Measurements from ENCODE around the gene TUBA4B.
A peak's percentile ranks its signal among the peaks of the same experiment; 100 is the strongest.

Gene TUBA4B

DNA sequence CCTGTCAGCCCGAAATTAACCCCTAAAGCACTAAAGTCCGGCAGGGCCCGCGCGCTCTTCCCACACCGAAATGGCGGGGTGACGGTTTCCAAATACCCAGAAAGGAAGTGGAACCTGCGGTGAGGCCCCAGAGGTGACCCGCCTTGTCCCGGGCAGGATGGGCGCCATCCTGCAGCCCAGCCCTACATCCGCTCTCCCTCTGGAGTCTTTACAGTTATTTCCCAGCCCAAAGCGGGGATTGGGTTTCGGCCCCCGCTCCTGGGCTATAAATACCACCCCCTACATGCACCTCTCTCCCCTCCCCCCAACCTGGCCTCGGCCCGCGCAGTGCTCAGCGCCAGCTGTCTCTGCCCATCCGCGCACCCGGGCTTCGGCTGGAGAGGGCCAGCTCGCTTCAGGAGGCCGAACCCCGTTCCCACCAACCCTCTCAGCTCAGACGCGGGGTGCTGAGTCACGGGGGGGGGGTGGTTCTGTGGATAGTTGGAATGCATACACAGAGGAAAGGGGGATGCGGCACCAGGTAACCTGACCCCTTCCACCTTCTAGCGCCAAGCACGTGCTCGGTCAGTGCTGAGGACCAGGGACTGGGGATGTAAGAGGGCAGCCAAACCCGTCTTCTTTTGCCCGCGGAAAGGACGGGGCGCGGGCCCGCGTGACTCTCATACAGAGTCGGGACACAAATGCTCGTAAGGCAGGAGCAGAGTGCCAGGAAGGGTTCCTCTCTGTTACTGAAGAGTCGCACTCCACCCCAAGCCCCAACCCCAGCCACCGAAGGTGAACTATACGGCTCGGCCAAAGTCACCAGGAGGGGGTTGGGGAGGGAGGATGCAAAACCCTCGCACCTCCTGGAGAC lies at the start of gene TUBA4B:
Gene TUBA4B (plus strand): TSS at position 344 of the 853 bp plus-strand sequence. CDS start 165 bp downstream, at position 509.
- DNase-seq: peak in 2 of 14 donors; percentile 37 to 67

DNA sequence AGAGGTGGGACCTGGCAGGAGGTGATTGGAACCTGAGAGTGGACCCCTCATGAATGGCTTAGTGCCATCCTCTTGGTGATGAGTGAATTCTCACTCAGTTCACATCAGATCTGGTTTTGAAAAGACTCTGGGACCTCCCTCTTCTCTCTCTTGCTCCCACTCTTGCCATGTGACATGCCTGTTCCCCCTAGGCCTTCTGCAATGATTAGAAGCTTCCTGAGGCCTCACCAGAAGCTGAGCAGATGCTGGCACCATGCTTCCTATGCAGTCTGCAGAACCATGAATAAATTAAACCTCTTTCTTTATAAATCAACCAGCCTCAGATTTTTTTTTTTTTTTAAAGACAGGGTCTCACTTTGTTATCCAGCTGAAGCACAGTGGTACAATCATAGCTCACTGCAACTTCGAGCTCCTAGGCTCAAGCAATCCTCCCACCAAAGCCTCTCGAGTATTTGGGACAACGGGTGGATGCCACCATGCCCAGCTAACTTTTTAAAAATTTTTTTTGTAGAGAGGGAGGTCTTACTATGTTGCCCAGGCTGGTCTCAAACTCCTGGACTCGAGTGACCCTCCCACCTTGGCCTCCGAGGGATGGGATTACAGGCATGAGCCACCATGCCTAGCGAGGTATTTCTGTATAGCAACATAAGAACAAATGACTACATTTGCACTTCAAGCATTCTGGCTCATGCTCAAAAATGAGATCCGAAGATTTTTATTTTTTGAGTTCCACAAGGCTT lies 48.4 kb upstream of the TUBA4B start:
- DNase-seq: no peak

DNA sequence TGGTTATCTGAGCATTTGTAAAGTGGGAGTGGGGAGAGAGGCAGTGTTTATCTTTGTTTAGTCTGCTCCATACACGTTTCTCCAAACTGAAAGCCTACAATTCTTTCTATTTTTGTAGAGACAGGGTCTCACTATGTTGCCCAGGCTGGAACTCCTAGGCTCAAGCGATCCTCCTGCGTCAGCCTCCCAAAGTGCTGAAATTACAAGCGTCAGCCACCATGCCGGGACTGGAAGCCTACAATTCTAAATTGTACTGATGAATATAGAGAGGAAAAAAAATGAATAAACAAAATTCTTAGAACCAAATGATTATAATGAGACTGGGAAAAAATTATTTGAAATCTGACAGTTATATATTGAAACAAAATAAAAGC lies 47.9 kb upstream of the TUBA4B start:
- no peak for DNase-seq

DNA sequence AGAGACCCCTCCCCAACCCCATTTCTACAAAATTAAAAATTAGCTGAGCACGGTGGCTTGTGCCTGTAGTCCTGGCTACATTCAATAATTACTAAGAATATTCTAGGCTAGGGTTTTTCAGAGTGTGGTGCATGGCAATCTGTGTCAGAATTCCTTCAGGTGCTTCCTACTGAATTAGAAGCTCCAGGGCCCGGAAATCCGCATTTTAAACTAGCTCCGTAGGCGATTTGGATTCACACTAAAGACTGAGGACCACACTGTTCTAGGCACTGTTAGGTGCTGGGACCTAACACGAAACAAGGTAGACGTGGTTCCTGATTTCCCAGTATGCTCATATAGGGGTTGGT lies 47.1 kb upstream of the TUBA4B start:
- DNase-seq: no peak

DNA sequence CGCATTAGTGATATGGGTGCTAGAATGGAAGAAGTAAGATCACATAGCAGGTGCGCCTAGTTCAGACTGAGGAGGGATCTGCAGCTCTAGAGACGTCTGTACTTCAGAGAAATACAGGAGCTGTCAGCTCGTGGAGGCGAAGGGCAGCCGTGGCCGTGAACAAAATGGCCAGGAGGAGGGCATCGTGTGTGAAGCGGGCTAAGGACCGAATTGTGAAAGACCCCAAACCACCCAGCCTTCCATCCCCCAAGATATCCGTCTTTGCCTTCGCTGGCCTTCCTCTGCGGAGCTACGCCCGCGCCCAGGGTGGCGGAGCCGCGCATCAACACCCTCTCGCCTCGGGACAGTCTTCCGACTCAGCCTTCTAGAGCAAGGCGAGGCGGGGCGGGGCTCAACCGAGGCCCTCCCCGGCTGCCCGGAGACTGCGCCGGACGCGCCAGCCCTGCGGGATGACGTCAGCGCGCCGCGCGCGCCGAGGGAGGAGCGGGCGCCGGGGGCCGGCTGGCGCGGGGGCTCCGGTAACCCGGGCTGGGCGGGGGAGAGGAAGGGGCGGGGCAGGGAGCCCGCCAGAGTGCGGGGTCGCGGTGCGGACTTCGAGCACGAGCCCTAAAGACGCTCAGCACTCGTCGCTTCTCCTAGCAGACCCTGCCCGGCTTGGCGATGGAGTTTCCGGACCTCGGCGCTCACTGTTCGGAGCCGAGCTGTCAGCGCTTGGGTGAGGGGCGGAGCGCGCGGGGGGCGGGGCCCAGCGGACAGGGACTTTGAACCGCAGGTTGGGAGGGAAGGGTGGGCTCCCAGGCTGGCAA lies 46.5 kb upstream of the TUBA4B start, which contains the start of gene ZFAND2B:
Gene ZFAND2B (plus strand): TSS at position 455 of the 806 bp plus-strand sequence. CDS start 206 bp downstream, at position 661.
- peak; percentile 47 to 95 (median 89) for DNase-seq

DNA sequence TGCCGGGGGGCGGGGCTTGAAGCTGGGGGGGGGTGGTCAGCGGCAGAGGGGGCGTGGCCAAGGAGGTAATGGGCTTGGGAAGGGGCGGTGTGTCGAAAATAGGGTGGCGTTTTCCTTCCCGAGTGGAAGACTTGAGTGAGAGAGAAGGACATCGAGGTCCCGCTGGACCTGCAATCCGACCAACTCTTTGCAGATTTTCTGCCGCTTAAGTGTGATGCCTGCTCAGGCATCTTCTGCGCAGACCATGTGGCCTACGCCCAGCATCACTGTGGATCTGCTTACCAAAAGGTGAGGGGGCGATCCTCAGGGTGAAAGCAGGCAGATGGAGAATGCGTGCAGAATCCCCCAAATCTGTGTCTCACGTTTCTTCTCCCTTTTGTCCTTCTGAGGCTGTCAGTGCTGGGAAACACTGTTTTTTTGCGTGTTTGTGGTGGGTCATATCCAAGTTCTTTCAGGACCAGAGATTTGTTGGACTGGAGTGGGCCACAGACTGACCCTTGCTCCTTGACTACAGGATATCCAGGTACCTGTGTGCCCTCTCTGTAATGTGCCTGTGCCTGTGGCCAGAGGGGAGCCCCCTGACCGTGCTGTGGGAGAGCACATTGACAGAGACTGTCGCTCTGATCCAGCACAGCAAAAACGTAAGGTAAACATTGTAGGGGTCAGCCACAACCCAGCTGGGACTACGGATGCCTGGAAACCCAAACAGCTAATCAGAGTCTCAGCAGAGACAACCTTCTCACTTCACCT lies 45.7 kb upstream of the TUBA4B start:
- peak in 1 of 14 donors; percentile 47 for DNase-seq

DNA sequence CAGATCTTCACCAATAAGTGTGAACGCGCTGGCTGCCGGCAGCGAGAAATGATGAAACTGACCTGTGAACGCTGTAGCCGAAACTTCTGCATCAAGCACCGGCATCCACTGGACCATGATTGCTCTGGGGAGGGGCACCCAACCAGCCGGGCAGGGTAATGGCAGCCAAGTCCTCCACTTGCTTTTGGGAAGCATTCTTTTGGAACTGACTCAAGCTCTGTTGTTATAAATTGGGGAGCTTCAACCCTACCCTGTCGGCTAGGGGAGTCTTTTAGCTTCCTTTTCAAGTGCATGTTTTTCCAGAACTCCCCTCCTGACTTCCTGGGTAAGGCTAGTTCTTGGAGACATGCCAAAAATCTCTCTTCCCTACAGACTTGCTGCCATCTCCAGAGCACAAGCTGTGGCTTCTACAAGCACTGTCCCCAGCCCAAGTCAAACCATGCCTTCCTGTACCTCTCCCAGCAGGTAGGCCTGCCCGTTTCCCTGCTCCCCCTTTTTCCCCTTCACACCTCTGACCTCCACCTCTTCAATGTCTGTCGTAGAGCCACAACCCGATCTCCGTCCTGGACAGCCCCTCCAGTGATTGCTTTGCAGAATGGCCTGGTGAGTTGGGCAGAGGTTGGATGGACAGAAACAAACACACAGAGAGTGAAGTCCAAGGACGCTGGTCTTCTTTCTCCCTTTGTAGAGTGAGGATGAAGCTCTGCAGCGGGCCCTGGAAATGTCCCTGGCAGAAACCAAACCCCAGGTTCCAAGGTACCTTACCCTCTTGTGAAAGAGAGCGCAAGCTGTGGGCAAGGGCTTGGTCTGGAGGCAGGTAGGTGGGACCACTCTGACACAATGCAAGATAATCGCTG lies 44.9 kb upstream of the TUBA4B start:
- DNase-seq: peak in 1 of 14 donors; percentile 16

DNA sequence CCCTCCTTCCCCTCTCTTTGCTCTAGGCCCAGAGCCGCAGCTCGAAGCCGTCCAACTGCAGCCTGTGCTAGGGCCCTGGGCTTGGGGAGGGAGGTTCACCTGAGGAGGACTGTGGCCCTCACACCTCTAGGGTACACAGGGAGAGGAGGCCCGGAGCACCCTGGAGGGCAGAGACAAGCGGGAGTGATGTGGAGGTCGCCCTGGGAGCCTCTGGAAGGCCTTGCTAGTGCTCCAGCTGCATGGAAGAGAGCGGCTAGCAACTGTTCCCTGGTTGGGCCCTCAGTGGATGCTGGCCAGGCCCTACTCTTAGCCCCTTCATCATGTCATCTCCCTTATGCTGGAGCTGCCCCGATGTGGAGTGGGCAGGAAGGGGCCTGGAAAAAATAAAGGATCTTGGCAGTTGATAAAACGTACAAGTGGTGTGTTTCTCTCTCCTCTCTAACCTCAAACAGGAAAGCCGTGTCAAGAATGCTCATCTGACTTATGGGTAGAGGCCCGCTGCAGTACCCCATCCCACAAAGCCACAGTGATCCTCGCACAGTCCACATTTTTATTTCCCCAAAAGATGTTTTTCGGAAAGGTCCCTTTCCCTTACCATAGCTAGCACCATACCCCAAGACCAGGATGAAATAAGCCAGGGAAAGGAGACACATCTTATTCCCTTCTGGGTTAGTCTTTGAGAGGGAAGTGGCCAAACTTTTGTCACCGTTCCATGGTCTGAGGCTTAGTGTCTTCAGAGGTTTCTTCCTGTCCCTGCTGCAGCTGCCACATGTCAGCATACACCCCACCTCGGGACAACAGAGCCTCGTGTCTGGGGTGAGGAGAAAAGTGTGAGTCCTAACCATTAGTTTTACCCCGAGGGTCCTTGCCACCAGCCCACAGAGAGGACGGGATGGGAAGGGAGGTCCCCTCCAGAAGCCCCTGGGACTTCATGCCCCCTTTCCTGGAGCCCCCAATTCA lies 43.5 kb upstream of the TUBA4B start:
- DNase-seq: no peak

DNA sequence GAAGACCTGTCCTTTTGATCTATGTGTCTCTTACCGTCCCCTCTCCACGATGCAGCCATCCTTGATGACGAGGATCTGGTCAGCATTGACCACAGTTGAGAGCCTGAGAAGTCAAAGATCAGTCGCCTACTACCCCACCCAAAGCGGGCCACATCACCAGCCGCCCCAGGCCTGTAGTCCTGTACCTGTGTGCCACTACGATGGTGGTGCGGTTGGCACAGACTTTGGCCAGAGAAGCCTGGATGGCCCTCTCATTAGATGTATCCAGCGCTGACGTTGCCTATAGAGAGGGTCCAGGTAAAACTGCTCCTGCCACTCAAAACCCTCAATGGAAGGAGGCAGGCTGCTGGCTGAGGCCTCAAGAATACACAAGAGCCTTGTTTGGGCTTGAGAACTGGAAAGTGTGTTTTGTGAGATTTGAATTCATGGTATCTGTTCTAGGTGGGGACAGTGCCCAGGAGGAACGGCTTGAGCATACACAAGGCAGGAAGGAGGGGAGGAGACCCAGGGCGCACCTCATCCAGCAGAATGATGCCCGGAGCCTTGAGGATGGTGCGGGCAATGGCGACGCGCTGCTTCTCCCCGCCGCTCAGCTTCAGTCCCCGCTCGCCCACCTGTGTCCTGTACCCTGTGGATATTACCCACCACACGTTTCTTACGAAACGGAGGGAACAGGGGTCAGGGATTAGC lies 42.7 kb upstream of the TUBA4B start:
- no peak for DNase-seq

DNA sequence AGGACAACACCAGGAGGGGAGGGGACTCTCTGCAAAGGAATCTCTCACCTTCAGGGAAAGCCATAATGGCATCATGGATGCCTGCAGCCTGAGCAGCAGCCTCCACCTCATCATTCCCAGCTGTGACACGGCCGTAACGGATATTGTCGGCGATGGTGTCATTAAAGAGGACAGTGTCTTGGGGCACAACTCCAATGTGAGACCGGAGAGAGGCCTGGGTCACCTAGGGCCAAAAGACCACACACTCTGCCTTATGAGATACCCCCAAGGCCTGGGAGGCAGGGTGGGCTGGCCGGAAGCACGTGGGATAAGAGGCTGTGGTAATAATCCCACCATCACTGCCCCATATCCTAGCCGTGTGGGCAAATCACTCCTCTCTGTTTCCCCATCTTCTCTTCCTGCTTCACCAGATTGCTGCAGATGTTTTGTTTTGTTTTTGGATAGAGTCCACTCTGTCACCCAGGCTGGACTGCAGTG lies 42.1 kb upstream of the TUBA4B start:
- DNase-seq: no peak

DNA sequence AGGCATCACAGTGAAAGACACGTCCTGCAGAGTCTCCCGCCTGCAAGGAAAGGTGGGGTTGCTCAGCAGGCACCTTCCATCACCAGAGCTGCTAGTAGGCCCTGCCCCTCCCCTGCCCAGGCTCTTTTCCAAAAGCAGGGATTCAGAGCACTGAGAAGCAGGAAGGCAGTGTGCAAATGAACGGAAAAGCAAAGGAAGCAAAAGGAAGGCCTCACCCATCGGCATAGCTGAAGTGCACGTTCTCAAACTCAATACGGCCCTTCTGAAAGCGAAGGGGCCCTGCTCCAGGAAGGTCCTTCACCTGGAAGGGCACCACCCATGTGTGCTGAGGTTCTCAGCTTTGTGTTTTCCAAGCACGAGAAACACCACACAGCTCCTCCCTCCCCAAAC lies 40.0 kb upstream of the TUBA4B start:
- no peak for DNase-seq

DNA sequence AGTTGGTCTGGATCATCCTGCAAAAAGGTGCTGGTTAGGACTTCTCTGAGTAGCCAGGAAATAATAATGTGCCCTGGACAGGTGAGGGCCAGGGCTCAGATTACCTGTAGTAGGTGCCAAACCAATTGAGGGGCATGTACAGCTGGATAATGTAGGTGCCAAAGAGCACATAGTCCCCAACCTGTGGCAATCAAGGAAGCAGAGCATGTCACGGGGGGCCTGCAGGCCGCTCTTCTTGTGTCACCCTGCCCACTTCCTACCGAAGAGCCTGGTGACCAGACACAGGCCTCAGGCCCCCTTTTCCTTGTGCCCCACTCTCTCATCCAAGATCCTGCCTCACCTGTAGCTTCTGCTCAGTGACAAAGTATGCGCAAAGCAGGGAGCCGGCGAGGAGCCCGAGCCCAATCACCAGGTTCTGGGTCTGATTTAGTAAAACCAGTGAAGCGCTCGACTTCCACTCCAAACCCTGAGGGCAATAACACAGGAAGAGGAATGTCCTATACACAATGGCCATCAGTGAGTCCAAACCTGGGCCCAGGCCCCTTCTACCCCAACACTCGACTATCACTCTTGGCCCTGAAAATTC lies 39.5 kb upstream of the TUBA4B start:
- DNase-seq: no peak

DNA sequence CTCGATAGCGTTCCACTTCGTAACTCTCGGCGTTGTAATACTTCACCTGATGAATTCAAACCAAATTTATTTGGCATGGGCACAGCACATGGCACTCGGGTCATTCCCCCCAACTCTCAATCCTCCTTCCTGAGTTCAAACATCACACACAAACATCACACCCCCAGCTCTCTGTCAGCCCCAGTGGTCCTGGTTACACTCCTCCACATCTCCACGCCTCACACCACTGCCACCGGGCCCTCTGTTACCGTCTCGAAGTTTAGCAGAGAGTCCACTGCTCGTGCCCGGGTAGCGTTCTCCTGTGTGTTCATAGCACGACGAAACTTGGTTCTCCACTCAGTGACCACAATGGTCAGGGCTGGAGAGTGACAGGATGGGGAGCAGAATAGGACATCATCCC lies 38.9 kb upstream of the TUBA4B start:
- no peak for DNase-seq

DNA sequence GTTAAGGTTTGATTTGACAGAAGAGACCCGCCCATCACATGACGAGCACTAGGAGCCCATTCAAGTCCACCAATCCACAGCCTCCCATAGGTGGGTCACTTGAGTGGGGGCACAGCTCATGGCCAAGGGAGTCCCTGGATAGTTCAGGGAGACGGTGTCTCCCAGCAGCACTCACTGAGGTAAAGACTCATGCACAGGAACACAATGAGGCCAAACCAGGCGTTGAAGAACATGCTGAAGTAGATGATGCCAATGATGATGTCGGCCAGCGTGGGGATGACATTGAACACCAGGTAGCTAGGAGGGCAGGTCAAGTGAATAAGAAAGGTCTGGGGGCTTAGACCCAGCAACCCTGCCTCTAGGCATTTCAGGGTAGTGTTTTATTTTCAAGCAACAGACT lies 38.3 kb upstream of the TUBA4B start:
- no peak for DNase-seq

DNA sequence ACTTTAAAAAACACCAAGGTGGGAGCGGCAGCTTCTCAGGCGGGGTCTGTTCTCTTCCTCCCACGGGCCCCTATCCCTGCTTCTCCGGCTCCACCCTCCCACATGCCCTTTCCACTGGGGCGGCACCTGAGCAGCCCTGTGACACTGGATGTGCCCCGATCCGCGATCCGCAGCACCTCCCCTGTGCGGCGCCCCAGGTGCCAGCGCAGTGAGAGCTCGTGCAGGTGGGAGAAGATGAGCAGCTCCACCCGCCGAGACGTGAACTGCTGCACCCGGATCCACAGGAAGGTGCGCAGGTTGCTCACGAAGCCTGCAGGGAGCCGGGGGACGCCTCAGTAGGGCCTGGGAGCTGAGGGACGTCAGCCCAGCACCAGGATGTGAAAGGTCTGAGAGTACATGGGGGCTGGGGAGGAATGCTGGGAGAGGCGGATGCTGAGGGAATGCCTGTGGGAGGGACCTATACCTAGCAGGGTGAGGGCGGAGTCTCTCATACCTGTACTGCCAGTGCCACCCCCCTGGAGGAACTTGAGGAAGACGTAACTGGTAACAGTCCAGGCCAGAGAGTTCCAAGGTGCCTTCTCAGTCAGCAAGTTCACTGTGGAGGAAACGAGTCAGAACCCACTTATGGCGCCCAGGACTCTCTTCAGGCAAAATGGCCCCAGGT lies 37.0 kb upstream of the TUBA4B start:
- DNase-seq: no peak

DNA sequence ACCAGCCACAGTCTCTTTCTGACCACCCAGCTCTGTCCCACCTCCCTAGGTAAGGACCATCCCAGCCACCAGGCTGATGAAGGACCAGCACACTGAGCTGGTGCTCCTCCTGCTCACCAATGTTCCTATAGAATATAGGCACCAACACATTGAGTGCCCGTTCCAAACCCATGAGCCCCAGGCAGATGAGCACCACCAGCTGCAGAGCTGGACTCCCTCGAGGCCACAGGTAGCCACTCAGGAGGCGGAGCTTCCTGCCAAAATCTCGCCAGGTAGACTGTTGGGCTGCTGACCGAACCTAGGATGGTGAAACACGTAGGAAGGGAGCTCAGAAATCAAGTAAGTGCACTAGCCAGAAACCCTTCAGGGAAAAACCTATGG lies 36.5 kb upstream of the TUBA4B start:
- DNase-seq: no peak

DNA sequence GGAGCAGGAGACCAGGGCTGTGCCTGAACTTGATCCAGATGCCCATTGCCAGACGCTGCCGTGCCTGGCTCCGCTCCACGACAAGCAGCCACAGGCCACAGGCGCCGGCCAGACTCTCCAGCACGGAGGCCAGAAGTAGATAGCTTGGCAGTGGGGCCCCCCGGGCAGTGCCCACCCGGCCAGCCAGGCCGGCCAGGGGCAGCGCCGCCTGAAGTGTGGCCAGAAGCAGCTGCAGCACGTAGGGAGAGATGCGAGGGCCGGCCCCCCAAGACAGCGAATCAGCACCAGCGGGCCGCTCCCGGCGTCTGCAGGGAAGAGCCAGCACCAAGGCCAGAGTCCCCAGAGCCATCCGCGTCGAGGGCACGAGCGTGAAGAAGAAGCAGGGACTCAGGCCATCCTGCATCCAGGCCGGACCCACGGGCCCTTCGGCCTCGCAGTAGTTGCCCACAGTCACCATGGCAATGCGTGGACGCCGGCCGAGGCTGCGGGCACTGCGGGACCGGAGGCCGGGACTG lies 34.8 kb upstream of the TUBA4B start:
- DNase-seq: peak in 13 of 14 donors; percentile 35 to 89 (median 76)

All from C1 segment of cervical spinal cord (tissue), 14 donors.